ELF-1 (cell line): ENCODE data around the gene CLDN24.

Source experiments
- DNase-seq: peaks from one replicate; pipeline ENCODE4 v3.0.0-alpha.2; 2016; ENCODE audit warnings: low read depth, low spot score

Gene CLDN24

DNA sequence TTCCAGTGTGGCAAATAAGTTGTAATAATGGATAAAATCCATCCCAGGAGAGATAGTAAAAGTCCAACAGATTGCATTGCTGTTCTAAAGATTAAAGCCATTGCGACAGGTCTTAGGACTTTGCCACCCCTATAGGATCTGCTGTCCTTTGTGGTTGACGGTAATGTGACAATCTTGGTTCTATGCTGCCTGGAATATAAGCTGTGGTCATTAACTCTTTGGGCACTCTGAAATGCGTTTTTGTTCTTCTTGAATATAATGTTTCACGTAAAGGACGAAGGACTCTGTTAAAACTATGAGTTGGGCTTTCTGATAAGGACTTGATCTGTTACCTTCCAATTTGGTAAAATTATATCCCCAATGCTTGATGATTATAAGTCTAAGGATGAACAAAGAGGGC lies at the start of gene CLDN24:
Gene CLDN24 (minus strand): TSS at position 101 of the 400 bp plus-strand sequence. CDS start 0 bp downstream, at position 101.
- DNase-seq, result no peak

DNA sequence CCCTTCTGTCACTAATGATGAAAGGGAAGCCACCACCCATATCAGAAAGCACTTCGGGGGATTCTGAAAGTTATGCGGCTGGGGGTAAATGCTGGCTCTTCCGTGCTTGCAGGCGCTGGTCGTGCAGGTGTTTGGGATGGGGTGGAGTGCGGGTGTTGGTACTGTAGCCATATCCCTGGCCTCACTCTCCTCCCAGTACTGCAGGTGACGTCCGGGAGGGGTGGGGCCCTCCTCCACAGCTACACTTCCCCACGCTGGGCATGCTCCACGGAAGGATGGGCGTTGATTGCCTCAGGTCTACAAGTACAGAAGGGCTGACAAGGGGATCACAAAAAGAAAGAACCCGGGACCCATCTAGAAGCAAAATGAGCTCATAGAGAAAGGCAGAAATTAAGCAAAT lies 48.6 kb upstream of the CLDN24 start:
- no peak for DNase-seq

DNA sequence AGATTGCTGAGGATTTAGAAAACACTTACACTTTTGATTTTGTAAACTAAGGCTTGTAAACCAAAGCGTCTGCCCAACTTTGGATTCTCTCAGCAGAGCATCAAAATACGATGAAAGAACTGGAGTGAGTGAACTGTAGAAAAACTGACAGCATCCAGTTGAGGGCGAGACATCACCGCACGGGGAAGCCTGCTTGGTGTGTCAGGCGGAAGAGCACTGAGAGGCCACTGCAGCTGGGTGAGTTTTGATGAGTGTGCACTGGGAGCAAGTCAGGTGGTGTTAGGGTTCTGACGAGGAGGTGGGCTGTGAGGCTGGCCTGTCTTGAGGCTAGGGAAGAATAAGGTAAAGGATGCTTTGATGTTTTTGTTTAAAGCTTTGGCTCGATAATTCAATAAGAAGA lies 46.8 kb upstream of the CLDN24 start:
- DNase-seq, result no peak

DNA sequence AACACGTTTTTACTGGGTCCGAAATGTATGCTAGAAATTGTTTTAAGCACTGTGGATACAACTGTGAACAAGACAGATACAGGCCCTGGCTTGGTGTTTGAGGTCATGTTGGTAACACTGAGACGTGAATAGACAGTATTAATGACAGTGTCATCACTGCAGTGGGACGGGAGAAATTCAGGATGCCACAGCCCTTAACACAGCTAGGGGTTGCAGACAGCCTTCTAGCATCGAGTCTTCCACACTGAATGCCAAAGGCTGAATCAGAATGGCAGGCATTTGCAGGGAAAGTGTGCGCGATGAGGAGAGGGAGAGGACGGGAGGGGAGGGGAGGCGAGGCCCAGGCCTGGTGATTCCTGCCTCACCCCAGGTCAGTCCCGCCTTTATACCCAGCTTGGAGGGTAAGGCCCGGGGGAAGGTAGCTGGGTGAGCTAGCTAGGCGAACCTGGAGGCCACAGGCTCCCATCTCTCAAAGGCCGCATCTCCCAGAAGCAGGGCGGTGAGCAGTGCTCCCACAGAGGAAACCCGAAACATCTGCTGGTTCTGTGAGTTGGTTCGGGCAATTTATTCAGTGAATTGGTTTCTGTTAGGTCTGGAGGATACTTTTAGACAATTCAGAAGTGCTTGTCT lies 44.1 kb upstream of the CLDN24 start:
- no peak for DNase-seq

DNA sequence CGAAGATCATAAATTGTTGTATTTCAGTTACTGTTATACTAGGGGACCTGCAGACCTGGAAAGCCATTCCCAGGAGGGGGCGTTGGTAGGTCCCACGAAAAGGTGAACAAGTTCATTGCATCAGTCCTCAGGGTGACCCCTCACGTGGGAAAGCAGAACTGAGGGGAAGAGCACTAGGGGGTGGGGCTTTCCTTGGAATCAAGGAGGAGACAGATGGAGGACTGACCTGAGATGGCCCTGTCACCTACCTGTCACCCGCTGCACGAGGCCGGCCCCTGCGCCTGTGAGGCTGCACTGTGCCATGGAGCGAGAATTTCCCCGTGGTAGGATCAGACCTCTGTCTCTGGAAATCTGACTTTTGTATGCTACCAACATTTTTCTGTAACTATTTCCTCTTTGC lies 41.8 kb upstream of the CLDN24 start:
- DNase-seq, result no peak

DNA sequence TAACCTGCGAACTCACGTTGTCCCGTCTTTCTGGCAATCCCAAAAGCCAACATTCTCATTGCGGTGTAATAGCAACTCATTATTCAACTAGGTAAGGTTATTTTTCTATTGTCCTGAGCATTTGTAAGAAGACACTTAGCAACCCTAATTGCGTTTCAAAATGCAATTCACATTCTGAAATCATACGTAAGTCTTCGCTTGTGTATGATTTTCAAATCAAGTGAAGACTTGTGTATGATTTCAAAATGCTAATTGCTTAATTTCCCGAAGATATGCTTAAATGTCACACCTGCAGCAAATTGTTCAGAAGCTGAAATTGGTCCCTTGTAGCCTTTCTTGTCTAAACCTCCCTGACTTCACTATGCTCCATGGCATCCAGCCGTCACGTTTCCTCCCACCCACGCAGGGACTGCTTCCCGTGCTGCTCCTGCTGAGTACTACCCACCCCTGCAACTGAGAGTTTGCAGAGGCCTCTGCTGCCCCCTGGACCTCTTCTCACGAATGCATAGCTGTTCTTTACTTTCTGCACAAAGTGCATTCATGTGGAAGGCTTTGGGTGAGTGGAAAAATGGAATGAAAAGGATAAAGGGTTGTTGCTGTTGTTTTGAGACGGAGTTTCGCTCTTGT lies 40.8 kb upstream of the CLDN24 start:
- DNase-seq, result peak; percentile 24

DNA sequence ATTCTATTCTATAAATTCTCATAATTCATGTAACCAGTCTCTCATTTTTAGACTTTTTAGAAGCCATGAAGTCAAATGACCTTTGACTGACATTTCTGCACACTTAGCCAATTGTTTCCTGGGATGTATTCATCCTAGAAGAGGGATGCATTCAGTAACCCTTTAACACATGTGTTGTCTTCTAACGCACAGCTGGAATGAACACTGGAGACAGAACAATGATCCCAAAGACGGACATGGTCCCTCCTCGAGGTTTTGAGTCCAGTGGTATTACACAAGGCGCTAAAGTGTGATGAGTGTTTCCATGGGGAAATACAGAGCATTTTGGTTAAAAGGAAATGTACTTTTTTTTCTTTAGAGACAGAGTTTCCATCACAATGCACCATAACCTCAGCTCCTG lies 39.8 kb upstream of the CLDN24 start:
- no peak for DNase-seq

DNA sequence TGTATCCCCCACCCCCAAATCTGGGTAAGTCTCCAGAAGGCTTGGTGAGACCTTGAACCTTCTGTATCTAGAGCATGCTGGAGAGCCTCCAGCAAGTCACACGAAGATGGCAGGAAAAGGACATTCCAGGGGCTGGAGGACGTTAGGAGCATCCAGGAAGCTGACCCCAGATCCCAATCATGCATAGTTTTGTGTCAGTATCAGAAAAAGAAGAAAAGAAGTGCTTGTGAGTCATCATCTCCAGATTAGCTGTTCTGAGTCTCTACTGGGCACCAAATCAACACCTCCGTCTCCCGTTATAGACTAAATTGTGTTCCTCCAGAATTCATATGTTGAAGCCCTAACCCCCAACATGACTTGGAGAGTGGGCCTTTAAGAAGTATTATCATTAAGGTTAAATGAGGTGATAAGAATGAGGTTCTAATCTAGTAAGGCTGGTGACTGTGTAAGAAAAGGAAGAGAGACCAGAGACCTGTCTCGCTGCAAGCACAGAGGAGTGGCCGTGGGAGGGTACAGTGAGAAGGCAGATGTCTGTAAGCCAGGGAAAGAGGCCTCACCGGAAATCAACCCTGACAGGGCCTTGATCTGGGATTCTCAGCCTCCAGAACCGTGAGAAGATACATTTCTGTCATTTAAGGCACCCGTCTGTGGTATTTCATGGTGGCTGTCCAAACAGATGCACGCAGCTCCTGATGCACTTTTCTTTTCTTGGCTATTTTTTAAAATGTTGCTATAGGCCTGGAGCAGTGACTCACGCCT lies 38.1 kb upstream of the CLDN24 start:
- peak; percentile 27 for DNase-seq

DNA sequence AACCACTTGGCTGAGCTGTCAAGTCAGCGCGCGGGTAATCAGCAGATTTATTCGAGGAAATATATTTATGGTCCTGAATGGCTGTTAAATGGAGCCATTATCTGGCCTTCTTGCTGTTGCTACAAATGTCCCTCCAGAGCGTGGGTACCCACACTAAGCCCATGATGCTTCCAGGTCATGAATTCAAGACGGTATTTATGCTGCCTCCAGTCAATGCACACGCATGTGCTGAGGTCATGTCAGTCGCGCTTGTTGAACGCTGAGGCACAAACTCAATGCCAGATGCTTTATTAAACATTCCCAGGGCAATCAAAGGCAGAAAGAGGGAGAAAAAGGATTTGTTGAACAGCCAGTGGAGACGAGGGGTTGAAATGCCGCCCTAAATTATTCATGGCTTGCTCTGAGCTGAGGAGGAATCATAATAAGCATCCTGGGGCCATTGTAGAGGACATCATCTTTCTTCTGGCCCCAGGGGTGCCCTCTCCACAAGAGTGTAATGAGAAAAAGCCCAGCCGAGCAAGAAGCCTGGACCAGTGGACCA lies 36.1 kb upstream of the CLDN24 start:
- no peak for DNase-seq

DNA sequence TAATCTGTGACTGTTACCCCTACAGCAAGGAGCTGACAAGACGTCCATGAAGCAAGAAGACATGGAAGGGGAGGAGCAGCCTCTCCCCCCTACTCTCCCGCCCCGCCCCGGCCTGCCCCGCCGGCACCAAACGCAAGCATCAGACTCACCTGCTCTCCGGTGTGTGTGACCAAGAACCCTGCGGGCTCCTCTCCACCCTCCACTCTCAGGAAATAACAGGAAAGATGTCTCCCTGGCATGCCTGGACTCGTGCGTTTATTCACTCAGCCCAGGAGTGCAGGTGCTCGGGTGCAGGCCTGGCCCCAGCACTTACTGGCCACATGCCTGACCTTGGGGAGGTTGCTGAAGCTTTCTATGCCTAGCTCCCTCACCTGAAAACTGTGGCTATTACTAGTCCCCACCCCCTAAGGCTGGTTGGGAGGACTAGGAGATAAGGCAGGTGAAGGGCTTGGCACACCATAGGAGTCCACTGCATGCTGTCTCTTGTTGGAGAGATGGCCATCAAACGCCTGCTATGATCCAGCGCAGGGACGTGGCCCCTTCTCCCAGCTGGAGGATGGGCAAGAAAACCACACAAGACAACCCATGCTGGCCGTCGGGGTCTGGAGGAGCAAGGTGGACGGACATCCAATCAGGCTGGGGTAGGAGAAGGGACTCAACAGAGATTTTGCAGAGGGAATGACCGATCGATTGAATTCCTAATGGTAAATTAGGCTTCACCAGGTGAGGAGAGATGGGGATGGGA lies 34.9 kb upstream of the CLDN24 start:
- DNase-seq, result no peak

DNA sequence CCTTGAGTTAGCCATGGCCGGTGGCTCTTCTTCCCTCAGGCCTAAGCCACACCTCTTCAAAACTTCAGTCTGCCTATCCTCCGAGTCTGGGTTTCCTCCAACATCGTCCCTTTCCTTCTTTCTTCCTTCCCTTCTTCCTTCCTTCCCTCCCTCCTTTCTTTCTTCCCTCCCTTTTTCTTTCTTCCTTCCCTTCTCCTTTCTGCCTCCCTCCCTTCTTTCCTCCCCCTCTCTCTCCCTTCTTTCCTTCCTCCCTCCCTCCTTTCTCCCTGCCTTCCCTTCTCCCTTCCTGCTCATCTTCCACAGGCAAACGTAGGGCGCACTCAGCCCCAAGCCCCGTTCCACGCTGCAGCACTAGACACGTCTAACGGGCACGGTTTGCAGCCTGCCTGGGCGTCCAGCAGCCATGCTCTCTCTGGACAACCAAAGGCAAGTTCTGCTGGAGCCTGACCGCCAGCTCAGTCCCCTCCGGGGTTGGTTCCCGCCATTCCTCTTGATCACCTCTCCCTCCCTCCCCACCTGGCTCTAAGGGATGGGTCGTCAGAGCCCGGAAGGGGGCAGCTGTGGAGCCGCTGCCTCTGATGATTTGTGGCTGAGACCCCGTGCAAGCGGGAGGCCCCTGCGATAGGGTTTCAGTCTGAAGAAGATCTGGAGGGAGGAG lies 34.1 kb upstream of the CLDN24 start:
- DNase-seq, result peak; percentile 72

DNA sequence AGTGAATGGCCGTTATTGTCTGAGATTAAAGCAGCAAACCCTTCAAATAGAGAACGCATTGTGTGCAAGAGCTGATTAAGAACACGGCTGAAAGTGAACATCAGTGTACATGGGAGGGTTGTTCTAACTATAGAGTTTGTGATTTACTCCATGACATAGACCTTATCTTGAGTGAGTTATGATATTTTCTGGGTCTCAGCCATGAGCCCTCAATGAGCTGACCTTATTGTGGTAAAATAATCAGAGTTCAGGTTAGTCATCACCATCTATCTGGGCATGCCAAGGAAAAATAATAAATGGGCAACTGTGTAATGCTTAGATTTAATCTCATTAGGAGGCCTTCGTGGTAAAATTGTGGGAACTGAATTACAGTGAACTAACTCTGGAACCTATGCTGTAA lies 33.2 kb upstream of the CLDN24 start:
- DNase-seq, result no peak

DNA sequence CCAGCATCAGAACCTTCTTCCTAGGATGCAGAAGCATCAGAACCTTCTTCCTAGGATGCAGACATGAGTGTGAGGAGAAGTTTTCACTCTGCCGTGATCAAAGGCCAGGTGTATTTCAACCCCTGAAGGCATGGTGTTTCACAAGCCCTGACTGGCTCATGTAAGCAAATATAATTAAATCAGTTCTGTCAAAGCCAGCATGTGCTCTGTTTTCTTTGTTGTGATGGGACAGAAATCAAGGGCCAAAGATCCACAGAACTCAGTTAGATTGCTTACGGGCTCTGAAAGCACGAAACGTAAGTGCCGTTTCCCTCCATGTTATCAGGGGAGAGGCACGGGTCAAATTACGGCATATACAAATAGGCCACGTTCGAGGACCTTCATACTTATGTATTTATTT lies 32.0 kb upstream of the CLDN24 start:
- DNase-seq, result no peak

DNA sequence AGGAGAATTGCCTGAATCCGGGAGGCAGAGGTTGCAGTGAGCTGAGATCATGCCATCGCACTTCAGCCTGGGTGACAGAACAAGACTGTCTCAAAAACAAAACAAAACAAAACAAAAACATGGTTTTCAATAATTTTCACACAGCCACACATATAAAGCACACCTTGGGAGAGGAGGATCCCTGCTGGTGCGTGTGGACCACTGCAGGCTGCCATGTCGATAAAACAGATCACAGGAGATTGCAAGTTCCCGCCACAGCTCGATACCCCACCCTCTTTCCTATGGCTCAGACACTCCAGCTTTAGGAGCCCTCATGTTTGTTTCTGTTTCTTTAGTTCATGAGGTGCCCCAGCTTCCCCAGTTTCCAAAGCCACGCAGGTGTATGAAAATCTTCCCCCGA lies 31.3 kb upstream of the CLDN24 start:
- DNase-seq, result no peak

DNA sequence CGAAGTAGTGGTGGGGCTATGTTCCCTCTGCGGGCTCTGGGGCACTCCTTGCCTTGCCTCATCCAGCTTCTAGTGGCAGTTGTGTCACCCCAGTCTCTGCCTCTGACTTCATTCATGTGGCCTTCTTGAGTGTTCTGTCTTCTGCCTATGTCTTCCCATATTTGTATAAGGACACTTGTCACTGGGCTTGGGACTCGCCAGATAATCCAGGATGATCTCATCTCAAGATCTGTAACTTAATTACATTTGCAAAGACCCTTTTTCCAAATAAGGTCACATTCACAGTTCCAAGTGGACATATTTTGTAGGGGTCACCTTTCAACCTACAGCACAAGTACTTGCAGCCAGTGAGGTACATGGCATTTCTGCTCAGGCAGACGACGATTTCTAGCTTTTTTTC lies 30.3 kb upstream of the CLDN24 start:
- no peak for DNase-seq

DNA sequence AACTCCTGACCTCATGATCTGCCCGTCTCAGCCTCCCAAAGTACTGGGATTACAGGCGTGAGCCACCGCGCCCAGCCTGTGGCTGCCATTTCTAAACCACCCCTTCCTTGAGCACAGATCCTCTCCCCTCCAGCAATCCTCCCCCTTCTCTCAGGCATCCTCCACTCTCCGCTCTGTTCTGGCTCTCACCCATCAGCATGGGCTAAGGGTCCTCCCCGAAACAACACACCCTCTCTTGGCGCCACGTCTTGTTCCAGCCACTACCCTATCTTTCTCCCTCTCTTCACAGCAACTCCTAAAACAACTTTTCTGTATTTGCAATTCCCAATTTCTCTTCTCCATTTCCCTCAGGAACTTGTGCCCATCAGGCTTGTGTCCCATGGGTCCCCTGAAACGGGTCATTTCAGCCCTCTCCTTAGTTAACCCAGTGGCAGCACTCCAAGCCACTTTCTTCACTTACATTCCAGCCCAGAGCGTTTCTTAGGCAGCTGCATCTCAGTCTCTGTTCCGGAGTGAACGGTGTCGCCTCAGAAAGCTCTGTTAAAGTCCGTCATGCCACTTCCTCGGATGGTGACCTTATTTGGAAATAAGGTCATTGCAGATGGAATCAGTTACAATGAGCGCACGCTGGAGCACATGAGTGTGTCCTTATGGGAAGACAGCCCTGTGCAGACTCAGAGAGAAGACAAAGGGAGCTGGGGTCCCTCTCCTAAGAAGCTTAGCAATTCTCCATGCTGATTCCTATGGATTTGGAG lies 28.3 kb upstream of the CLDN24 start:
- DNase-seq, result no peak

DNA sequence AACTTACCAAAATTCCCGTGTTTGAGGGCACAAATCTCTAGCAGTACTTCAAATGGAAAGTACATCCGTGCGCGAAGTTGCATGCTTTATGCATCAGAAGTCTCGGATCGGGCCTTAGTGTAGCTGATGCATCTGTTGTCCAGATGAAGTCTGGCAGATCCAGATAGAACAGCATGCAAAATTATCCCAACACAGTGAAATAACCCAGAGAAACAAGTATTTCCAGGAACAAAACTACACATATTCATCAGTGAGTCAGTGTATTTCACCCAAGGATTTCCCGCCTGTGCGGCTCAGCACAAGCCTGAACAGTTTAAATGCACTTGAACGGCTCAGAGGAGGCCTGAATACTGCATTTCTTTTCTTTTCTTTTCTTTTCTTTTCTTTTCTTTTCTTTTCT lies 27.4 kb upstream of the CLDN24 start:
- DNase-seq, result no peak

DNA sequence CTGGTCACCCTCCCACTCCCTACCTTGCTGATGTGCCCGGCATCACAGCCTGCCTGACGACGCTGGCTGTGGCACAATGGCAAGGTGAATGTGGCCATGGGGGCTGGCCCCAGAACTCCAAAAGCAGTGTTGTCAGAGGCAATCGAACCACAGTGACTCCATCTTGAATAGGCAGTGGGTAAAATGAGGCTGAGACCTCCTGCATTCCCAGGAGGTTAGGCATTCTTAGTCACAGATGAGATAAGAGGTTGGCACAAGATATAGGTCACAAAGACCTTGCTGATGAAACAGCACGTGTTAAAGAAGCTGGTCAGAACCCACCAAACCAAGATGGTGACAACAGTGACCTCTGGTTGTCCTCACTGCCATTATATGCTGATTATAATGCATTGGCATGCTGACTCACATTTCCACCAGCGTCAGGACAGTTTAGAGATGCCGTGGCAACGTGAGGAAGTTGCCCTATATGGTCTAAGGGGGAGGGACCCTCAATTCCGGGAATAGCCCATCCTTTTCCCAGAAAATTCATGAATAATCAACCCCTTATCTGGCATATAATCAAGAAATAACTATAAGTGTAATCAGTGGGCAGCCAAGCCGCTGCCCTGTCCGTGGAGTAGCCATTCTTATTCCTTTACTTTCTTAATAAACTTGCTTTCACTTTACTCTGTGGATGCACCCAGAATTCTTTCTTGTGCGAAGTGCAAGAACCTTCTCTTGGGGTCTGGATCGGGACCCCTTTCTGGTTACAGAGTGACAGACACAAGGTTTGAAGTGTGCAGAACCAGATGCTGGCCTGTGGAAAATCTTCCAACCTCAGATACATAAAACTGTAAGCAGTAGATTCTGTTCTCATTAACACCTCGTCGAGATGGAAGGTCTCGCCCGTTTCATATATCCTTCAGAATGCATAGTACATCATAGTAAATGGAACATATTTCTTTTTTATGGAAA lies 26.8 kb upstream of the CLDN24 start:
- DNase-seq, result no peak

DNA sequence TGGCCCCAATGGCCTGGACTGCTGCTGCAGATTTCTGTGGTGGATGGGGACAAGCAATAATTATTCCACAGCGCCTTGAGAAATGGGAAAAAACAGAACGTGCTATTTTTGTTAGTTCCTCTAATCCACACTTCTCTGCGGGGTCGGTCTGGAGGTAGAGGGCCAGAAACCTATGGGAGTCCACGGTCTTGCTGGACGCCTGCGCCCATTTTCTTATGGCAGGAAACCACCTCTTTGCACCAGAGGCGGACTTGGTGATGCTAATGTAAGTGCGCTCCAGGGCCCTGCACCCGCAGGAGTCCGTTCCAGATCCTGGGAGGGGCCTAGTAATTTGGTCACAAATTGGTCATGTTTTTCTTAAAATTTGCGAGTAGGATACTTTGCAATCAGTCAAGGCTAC lies 25.9 kb upstream of the CLDN24 start:
- no peak for DNase-seq

DNA sequence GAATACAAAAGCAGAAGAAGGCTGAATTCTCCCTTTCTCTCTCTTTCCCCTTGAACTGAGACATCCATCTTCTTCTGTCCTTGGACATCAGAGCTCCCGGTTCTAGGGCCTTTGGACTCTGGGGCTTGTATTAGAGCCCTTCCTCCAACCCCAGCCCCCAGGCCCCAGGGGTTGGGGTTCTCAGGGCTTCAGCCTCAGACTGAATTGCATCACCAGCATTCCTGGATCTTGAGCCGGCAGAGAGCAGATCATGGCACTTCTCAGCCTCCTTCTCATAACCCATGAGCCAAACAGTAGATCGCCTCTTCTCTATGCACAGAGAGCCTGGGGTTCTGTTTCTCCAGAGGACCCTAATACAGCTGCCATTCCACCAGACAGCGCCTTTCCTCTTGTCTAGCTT lies 25.3 kb upstream of the CLDN24 start:
- DNase-seq, result no peak
